HG02678 (cell line): ENCODE data around the gene PACRG.
A peak's percentile ranks its signal among the peaks of the same experiment; 100 is the strongest.

Source experiments
- ATAC-seq: cut with Tn5 transposase; IDR thresholded peaks from one replicate; pipeline ENCODE4 v1.9.1; 2021; ENCODE audit warnings: mild to moderate bottlenecking, moderate library complexity; ENCODE audit not compliant: unreplicated experiment

Gene PACRG

GRCh38 chr6:163165155-163165910, 437.6 kb downstream of the PACRG start:
- no peak for ATAC-seq

- ATAC-seq: no peak
These were observed 438.1 kb downstream of the PACRG start for GRCh38 chr6:163165922-163166321.

GRCh38 chr6:163166507-163166906, 438.7 kb downstream of the PACRG start:
- no peak for ATAC-seq

GRCh38 chr6:163169521-163169920, 441.7 kb downstream of the PACRG start:
- no peak for ATAC-seq

- peak; percentile 75 for ATAC-seq
These were observed 442.6 kb downstream of the PACRG start for GRCh38 chr6:163170294-163170883.

- ATAC-seq: no peak
These were observed 446.0 kb downstream of the PACRG start for GRCh38 chr6:163173741-163174140.

GRCh38 chr6:163175301-163175700, 447.5 kb downstream of the PACRG start:
- ATAC-seq: no peak

GRCh38 chr6:163176097-163176496, 448.3 kb downstream of the PACRG start:
- ATAC-seq: no peak

- ATAC-seq: no peak
These were observed 449.2 kb downstream of the PACRG start for GRCh38 chr6:163177007-163177406.

- ATAC-seq: no peak
These were observed 450.2 kb downstream of the PACRG start for GRCh38 chr6:163177892-163178420.

- ATAC-seq: no peak
These were observed 451.3 kb downstream of the PACRG start for GRCh38 chr6:163179061-163179460.

GRCh38 chr6:163179721-163180120, 451.9 kb downstream of the PACRG start:
- ATAC-seq: no peak

- ATAC-seq: no peak
These were observed 453.2 kb downstream of the PACRG start for GRCh38 chr6:163180874-163181541.

GRCh38 chr6:163181666-163182180, 453.9 kb downstream of the PACRG start:
- no peak for ATAC-seq

GRCh38 chr6:163182696-163183095, 454.9 kb downstream of the PACRG start:
- no peak for ATAC-seq

GRCh38 chr6:163183806-163184205, 456.0 kb downstream of the PACRG start:
- no peak for ATAC-seq

GRCh38 chr6:163185744-163186143, 458.0 kb downstream of the PACRG start:
- ATAC-seq: no peak

GRCh38 chr6:163186527-163186926, 458.8 kb downstream of the PACRG start:
- no peak for ATAC-seq

GRCh38 chr6:163187201-163187600, 459.4 kb downstream of the PACRG start:
- no peak for ATAC-seq

- no peak for ATAC-seq
These were observed 459.8 kb downstream of the PACRG start for GRCh38 chr6:163187606-163188005.

GRCh38 chr6:163188746-163189145, 461.0 kb downstream of the PACRG start:
- no peak for ATAC-seq

GRCh38 chr6:163189609-163190008, 461.8 kb downstream of the PACRG start:
- no peak for ATAC-seq
